Keratinocyte (primary cell): ENCODE data around the gene TNFSF11. TPM values are rescaled to one million over a fixed set of nuclear protein-coding genes. Genes with fewer than 3 reads are reported as not detected.

ENCODE experiments used
- DNase-seq: peaks from one replicate; pipeline ENCODE4 v3.0.0-alpha.2; 2011; ENCODE audit warnings: low read depth, missing footprints, low spot score
- FAIRE-seq: peaks from 2 replicates; lab custom pipeline; 2011; peaks lifted over from hg19 to GRCh38; lab: Jason Lieb, UNC
- H2AFZ ChIP-seq: 2 replicates; pipeline ENCODE4 v1.6.0; 2012; ENCODE audit warnings: low read length, control low read depth, inconsistent platforms; ENCODE audit not compliant: control insufficient read depth
- H3K27ac ChIP-seq: 2 replicates; pipeline ENCODE4 v1.5.1; 2011; ENCODE audit warnings: low read length; ENCODE audit not compliant: control insufficient read depth, insufficient read depth
- H3K27me3 ChIP-seq: 3 replicates; pipeline ENCODE4 v1.6.0; 2011; ENCODE audit warnings: low read length; ENCODE audit not compliant: control insufficient read depth, insufficient read depth; ENCODE audit errors: extremely low read depth
- H3K36me3 ChIP-seq, 2 experiments: 2 replicates in 1 of 2; 3 replicates in 1 of 2; pipeline ENCODE4 v1.5.1; 2011; ENCODE audit warnings: low read length in 2 of 2, mild to moderate bottlenecking in 1 of 2; ENCODE audit not compliant: control insufficient read depth in 2 of 2, insufficient read depth in 2 of 2; ENCODE audit errors: extremely low read depth in 1 of 2
- H3K4me1 ChIP-seq: 3 replicates; pipeline ENCODE4 v1.5.1; 2011; ENCODE audit warnings: low read length; ENCODE audit not compliant: control insufficient read depth, insufficient read depth; ENCODE audit errors: extremely low read depth
- H3K4me2 ChIP-seq: 3 replicates; pipeline ENCODE4 v1.6.0; 2011; ENCODE audit warnings: low read depth, low read length; ENCODE audit not compliant: control insufficient read depth, insufficient read depth; ENCODE audit errors: extremely low read depth
- H3K4me3 ChIP-seq, 3 experiments: fragments of 200-600 bp in 1 of 3; sonication (generic) in 1 of 3; 2 replicates in 2 of 3; 3 replicates in 1 of 3; pipeline ENCODE4 v1.5.1; 2011 to 2016; ENCODE audit warnings: low read length in 3 of 3, mild to moderate bottlenecking in 3 of 3, control low read depth in 2 of 3, inconsistent platforms in 1 of 3, low read depth in 1 of 3, mixed read lengths in 1 of 3, mixed run types in 1 of 3, moderate library complexity in 1 of 3; ENCODE audit not compliant: control insufficient read depth in 2 of 3, insufficient read depth in 2 of 3; ENCODE audit errors: extremely low read depth in 1 of 3
- H3K79me2 ChIP-seq: 2 replicates; pipeline ENCODE4 v1.6.0; 2012; ENCODE audit warnings: low read length; ENCODE audit not compliant: control insufficient read depth, insufficient read depth
- H3K9ac ChIP-seq: 3 replicates; pipeline ENCODE4 v1.6.0; 2011; ENCODE audit warnings: low read length; ENCODE audit not compliant: control insufficient read depth, insufficient read depth; ENCODE audit errors: extremely low read depth
- H3K9me1 ChIP-seq: 3 replicates; pipeline ENCODE4 v1.6.0; 2011; ENCODE audit warnings: low read length; ENCODE audit not compliant: control insufficient read depth, insufficient read depth; ENCODE audit errors: extremely low read depth
- H3K9me3 ChIP-seq: 2 replicates; pipeline ENCODE4 v1.5.1; 2012; ENCODE audit warnings: low read depth, low read length; ENCODE audit not compliant: control insufficient read depth
- H4K20me1 ChIP-seq: 3 replicates; pipeline ENCODE4 v1.6.0; 2011; ENCODE audit warnings: low read length; ENCODE audit not compliant: control insufficient read depth, insufficient read depth; ENCODE audit errors: extremely low read depth
- EZH2 ChIP-seq: IDR thresholded peaks from one replicate; pipeline ENCODE4 v1.6.1; 2012; ENCODE audit warnings: inconsistent platforms, mild to moderate bottlenecking, low read length, moderate library complexity
- dilution Hi-C: fragments of 300-500 bp; cut with MboI; formaldehyde crosslinking; loops from one replicate; pipeline ENCODE4 v1.7.0; 2020; ENCODE audit warnings: low sequenced_read_pairs; ENCODE audit not compliant: extremely low pct_ligation_motif_present
- polyA minus RNA-seq, 3 experiments: library from RNA; depleted of rRNA, polyadenylated mRNA; stranded (reverse); fragments of >200 nt; gene quantifications; 1 replicate in 1 of 3; 2 replicates in 1 of 3; 3 replicates in 1 of 3; pipeline ENCODE4 v1.2.3, GENCODE V29; 2011
- polyA plus RNA-seq, 5 experiments: library from polyadenylated mRNA; depleted of rRNA in 3 of 5; stranded (reverse) in 3 of 5; stranded (forward) in 1 of 5; unstranded in 1 of 5; fragments of >200 nt; gene quantifications; 1 replicate in 1 of 5; 2 replicates in 3 of 5; 3 replicates in 1 of 5; pipeline versions ENCODE4 v1.2.1 to v1.2.3, GENCODE V29; 2011 to 2012; ENCODE audit warnings: missing spikeins in 2 of 5, low read depth in 1 of 5, low replicate concordance in 1 of 5
- TF ChIP-seq, protein P1 (sequence below), 3 experiments: IDR thresholded peaks in 1 of 3; conservative IDR thresholded peaks in 1 of 3; optimal IDR thresholded peaks in 1 of 3; 2 replicates in 2 of 3; 3 replicates in 1 of 3; pipeline versions ENCODE3 to v1.5.1; 2011; ENCODE audit warnings: low read length in 3 of 3, mild to moderate bottlenecking in 3 of 3, moderate library complexity in 2 of 3, control low read depth in 1 of 3, inconsistent platforms in 1 of 3; ENCODE audit not compliant: insufficient read depth in 2 of 3; ENCODE audit errors: extremely low read depth in 1 of 3

TNFSF11 gene, protein sequence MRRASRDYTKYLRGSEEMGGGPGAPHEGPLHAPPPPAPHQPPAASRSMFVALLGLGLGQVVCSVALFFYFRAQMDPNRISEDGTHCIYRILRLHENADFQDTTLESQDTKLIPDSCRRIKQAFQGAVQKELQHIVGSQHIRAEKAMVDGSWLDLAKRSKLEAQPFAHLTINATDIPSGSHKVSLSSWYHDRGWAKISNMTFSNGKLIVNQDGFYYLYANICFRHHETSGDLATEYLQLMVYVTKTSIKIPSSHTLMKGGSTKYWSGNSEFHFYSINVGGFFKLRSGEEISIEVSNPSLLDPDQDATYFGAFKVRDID
- polyA plus RNA-seq (0.14 TPM in 1 of 3 replicates, not detected in the others), polyA minus RNA-seq (0.07 TPM in 1 of 3 replicates, not detected in the others)
- polyA plus RNA-seq (2011; ENCODE audit: low read depth): 0.40 TPM
- not detected in 2 replicates for polyA plus RNA-seq (2011; cell fraction: cytosol; rRNA removed)
- polyA plus RNA-seq (2011; cell fraction: nucleus; rRNA removed): not detected in 2 replicates
- polyA plus RNA-seq (2012; ENCODE audit: low replicate concordance): 0.24 TPM in 1 of 2 replicates, not detected in the other
- polyA minus RNA-seq (2011; cell fraction: cytosol; rRNA and poly(A)+ RNA removed): not detected
- polyA minus RNA-seq (2011; cell fraction: nucleus; rRNA and poly(A)+ RNA removed): not detected in 2 replicates

DNA sequence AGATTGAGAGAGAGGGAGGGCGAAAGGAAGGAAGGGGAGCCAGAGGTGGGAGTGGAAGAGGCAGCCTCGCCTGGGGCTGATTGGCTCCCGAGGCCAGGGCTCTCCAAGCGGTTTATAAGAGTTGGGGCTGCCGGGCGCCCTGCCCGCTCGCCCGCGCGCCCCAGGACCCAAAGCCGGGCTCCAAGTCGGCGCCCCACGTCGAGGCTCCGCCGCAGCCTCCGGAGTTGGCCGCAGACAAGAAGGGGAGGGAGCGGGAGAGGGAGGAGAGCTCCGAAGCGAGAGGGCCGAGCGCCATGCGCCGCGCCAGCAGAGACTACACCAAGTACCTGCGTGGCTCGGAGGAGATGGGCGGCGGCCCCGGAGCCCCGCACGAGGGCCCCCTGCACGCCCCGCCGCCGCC lies at the start of gene TNFSF11:
Gene TNFSF11 (plus strand): TSS at position 142 of the 400 bp plus-strand sequence. CDS start 152 bp downstream, at position 294.
- peaks cover 45% of the 10 kb centered on the region for H3K27me3 ChIP-seq
- dilution Hi-C loops: no loop called here
- no peaks in the 10 kb centered on the region for H3K4me1 ChIP-seq
- no peak for DNase-seq
- H3K79me2 ChIP-seq: no peaks in the 10 kb centered on the region
- no peak for TF ChIP-seq EZH2
- TF ChIP-seq, protein P1, sequence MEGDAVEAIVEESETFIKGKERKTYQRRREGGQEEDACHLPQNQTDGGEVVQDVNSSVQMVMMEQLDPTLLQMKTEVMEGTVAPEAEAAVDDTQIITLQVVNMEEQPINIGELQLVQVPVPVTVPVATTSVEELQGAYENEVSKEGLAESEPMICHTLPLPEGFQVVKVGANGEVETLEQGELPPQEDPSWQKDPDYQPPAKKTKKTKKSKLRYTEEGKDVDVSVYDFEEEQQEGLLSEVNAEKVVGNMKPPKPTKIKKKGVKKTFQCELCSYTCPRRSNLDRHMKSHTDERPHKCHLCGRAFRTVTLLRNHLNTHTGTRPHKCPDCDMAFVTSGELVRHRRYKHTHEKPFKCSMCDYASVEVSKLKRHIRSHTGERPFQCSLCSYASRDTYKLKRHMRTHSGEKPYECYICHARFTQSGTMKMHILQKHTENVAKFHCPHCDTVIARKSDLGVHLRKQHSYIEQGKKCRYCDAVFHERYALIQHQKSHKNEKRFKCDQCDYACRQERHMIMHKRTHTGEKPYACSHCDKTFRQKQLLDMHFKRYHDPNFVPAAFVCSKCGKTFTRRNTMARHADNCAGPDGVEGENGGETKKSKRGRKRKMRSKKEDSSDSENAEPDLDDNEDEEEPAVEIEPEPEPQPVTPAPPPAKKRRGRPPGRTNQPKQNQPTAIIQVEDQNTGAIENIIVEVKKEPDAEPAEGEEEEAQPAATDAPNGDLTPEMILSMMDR (optimal IDR thresholded peaks at IDR 0.05 in 1 of 3, IDR thresholded peaks at IDR 0.05 in 1 of 3, conservative IDR thresholded peaks at IDR 0.05 in 1 of 3; ENCODE audit: extremely low read depth in 1 of 3, insufficient read depth in 2 of 3, low read length in 3 of 3): no peak
- H3K9me3 ChIP-seq: no peaks in the 10 kb centered on the region
- no peaks in the 10 kb centered on the region for H4K20me1 ChIP-seq
- no peak within 1 kb of the TSS for H3K27ac ChIP-seq
- H2AFZ ChIP-seq: no peak within 1 kb of the TSS
- FAIRE-seq: no peak
- H3K36me3 ChIP-seq: no peaks in the 10 kb centered on the region
- H3K9ac ChIP-seq: no peak within 1 kb of the TSS
- peak within 1 kb of the TSS in 2 of 3 experiments; percentile 8 to 11 for H3K4me3 ChIP-seq
- peak within 1 kb of the TSS; percentile 64 for H3K4me2 ChIP-seq
- no peaks in the 10 kb centered on the region for H3K9me1 ChIP-seq

DNA sequence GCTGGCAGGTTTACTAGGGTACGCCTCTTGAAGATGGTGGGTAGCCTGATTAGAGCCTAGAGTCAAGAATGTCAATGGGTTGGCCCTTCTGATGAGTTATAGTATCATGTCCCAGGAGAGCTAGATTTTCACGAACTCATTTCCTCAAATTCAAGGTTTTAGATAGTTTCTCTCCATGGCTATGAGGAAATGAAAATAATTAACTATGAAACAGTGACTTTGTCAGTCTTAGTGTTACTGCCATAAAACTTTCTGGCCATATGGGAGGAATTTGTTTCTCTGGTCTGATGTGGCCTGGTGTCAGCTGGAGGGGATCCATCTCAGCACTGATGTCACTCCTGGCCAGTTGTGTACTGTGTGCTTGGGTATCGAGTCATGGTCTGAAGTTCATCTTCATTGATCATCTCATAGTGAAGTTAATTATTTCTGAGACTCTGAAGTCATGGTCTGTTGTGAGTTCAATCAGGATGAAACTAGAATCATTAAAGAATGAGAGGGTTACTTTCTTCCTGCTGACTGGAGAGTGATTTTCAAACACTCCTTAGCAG lies 49.4 kb upstream of the TNFSF11 start:
- FAIRE-seq: no peak
- no peak overlapping the region for H3K27ac ChIP-seq
- H2AFZ ChIP-seq: no peak overlapping the region

More for the DNA sequence above, 49.4 kb upstream of the TNFSF11 start:
- H3K4me1 ChIP-seq: peaks cover 11% of the 10 kb centered on the region
- no peak for DNase-seq
- no peak overlapping the region for H3K4me3 ChIP-seq
- TF ChIP-seq, protein P1 (optimal IDR thresholded peaks at IDR 0.05 in 1 of 3, IDR thresholded peaks at IDR 0.05 in 1 of 3, conservative IDR thresholded peaks at IDR 0.05 in 1 of 3; ENCODE audit: extremely low read depth in 1 of 3, insufficient read depth in 2 of 3, low read length in 3 of 3): no peak
- no peak for TF ChIP-seq EZH2
- no peaks in the 10 kb centered on the region for H3K9me1 ChIP-seq
- H3K4me2 ChIP-seq: no peak overlapping the region
- no peak overlapping the region for H3K9ac ChIP-seq
- H3K9me3 ChIP-seq: no peaks in the 10 kb centered on the region
- no peaks in the 10 kb centered on the region for H3K36me3 ChIP-seq
- no peaks in the 10 kb centered on the region for H4K20me1 ChIP-seq
- no peaks in the 10 kb centered on the region for H3K79me2 ChIP-seq
- peaks cover 6% of the 10 kb centered on the region for H3K27me3 ChIP-seq
- dilution Hi-C loops: no loop called here
